GM18507 (cell line): Measurements from ENCODE around the gene DECR2.
A peak's percentile ranks its signal among the peaks of the same experiment; 100 is the strongest.

Source experiments
- DNase-seq: peaks from one replicate; pipeline ENCODE4 v3.0.0; 2011; ENCODE audit warnings: low read depth; ENCODE audit not compliant: insufficient read length; ENCODE audit errors: extremely low spot score
- FAIRE-seq: peaks from 2 replicates; lab custom pipeline; 2011; peaks lifted over from hg19 to GRCh38; lab: Jason Lieb, UNC

Gene DECR2

GRCh38 chr16:425740-426114 is 24.0 kb downstream of the DECR2 start:
- DNase-seq (no peak), FAIRE-seq (no peak)

- DNase-seq (no peak), FAIRE-seq (no peak)
Measured at GRCh38 chr16:426115-426905, 24.6 kb downstream of the DECR2 start.

GRCh38 chr16:426906-427249 is 25.2 kb downstream of the DECR2 start:
- FAIRE-seq (no peak), DNase-seq (no peak)

- no peak for FAIRE-seq
- no peak for DNase-seq
Measured at GRCh38 chr16:427250-427649, 25.6 kb downstream of the DECR2 start.

GRCh38 chr16:430904-431303 is 29.2 kb downstream of the DECR2 start:
- FAIRE-seq, result no peak

GRCh38 chr16:440627-441026 is 38.9 kb downstream of the DECR2 start:
- DNase-seq (no peak), FAIRE-seq (no peak)

More at GRCh38 chr16:430904-431303, 29.2 kb downstream of the DECR2 start:
- no peak for DNase-seq

GRCh38 chr16:441447-441846 is 39.8 kb downstream of the DECR2 start:
- no peak for FAIRE-seq
- DNase-seq, result no peak

GRCh38 chr16:442976-443375 is 41.3 kb downstream of the DECR2 start:
- FAIRE-seq (no peak), DNase-seq (no peak)

- DNase-seq (no peak), FAIRE-seq (no peak)
Measured at GRCh38 chr16:444027-444426, 42.3 kb downstream of the DECR2 start.

GRCh38 chr16:445566-445965 is 43.9 kb downstream of the DECR2 start:
- DNase-seq, result no peak
- FAIRE-seq, result no peak

- DNase-seq, result peak; percentile 61
- peak; percentile 83 for FAIRE-seq
Measured at GRCh38 chr16:450385-450784, 48.7 kb downstream of the DECR2 start.

GRCh38 chr16:450785-451512 is 49.3 kb downstream of the DECR2 start:
- no peak for FAIRE-seq
- no peak for DNase-seq

- DNase-seq, result no peak
- no peak for FAIRE-seq
Measured at GRCh38 chr16:454397-454940, 52.8 kb downstream of the DECR2 start.

- FAIRE-seq (no peak), DNase-seq (no peak)
Measured at GRCh38 chr16:455453-455852, 53.8 kb downstream of the DECR2 start.

- no peak for DNase-seq
- FAIRE-seq, result no peak
Measured at GRCh38 chr16:456891-457483, 55.3 kb downstream of the DECR2 start.

GRCh38 chr16:457732-458400 is 56.2 kb downstream of the DECR2 start:
- DNase-seq (no peak), FAIRE-seq (no peak)

- DNase-seq (no peak), FAIRE-seq (no peak)
Measured at GRCh38 chr16:459761-460160, 58.1 kb downstream of the DECR2 start.

GRCh38 chr16:460787-461186 is 59.1 kb downstream of the DECR2 start:
- DNase-seq, result no peak
- no peak for FAIRE-seq
